Activated CD4-positive, alpha-beta T cell treated with anti-CD3 and anti-CD28 coated beads, Interleukin-2, amount 50 U/mL, for 16 hours (primary cell): ENCODE measurements around the gene INF2.

ENCODE experiments used
- DNase-seq: peaks from one replicate; pipeline ENCODE4 v3.0.0-alpha.2; 2020

INF2 gene

GRCh38 chr14:104691546-104692260, 2.3 kb downstream of the INF2 start:
- DNase-seq = no peak

DNA sequence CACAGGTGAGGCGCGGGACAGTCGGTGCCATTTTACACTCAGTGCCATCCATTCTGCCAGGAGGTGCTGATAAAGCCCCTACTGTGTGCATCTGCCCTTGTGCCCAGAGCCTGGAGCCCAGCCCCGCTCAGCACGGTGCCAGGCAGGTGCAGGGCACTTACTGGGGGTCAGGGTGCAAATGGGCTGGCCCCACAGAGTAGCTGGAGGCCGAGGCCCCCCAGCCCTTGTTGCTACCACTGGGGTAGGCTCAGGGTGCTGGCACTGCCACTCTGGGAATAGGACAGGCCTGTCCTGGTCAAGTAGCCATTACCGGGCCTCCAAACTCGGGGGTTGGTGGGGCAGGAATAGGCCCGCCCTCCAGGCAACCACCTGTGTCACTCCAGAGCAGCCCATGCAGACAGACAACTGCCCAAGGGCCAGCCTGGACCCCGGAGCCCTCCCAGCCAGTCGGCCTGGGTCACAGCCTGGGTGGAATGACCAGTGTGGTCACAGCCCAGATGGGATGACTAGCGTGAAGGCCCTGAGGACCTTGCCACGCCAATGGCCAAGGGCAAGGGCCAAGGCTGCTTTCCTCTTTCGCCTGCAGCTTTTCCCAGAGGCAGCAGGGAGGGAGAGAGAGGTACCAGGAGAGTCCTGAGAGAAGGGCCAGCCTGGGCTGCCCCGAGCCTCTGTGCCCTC, 3.0 kb downstream of the INF2 start:
- DNase-seq = no peak

- no peak for DNase-seq
These were observed 3.5 kb downstream of the INF2 start for GRCh38 chr14:104692939-104693315.

DNA sequence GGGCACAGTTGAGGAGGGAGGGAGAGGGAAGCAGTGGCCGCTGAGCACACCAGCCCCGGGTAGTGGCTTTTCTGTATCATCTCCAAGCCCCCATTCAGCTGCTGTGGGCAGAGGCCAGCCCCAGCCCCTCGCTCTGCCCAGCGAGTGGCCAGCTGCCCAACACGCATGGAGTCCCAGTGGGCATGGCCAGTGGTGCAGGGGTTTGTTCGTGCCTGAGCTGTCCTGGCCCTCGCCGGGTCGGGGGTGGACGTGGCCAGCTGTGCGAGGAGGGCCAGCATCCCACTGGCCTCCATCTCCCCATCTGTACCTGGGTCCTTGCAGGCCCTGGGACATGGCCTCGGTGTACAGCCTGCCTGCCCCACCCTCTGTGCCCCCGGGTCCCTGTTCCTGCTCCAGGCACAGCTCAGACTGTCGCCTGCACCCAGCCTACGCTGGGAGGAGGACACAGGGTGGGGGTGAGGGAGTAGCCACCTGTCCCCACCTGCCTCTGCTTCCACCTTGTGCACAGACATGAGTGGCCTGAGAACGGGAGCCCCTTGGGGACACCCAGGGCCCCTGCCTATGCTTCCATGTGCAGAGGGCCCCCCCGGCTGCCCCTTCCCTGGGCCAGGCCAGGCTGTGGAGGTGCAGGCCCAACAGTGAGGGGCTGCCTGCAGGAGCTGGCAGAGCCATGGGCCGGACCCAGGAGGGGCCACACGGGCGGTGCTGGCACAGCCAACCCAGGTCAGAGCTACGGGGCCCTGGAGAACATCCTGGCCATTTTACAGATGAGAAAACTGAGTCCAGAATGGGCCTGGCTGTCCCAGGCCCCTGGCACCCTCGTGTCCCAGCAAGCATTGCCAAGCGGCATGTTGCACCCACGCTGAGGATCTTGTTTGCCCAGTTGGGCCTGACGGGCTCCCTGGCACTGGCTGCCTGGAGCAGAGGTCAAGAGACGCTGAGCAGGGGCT, 4.3 kb downstream of the INF2 start:
- DNase-seq = no peak

DNA sequence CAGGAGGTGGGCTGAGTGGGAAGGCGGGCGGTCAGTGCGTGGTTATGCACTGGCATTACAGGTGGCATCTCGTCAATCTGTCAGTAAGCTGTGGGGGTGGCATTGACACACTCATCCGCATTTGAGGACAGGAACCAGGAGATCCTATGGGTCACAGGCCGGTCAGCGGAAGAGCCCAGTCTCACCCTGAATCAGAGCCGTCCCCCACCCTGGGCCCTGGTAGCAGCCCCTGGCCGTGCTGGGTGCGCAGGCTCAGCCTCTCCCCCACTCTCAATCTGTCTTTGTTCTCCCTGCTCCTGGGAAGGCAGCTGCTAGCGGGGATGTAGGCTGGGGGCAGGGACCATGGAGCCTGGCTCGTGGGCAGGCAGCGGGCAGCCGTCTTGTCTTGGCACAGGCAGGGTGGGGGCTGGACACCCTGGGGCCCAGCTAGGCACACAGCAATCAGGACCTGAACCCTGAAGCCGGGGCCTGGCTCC, 5.1 kb downstream of the INF2 start:
- no peak for DNase-seq

- DNase-seq = peak; percentile 64
These were observed 5.7 kb downstream of the INF2 start for GRCh38 chr14:104694991-104695659.

DNA sequence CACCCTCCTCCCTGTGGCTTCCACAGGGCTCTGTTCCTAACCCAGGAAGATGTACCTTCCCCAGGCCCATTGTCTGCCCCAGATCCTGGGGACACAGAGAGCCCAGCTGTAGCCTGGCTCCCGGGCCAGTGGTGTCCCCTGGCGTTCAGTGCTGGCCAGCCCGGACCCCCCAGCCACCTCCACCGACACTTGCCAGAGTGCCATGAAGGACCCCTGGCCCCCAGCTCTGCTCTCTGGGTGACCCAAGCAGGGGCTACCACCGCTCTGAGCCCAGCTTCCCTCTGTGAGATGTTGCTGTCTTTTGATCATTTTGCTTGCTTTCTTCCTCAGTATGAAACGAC, 6.2 kb downstream of the INF2 start:
- no peak for DNase-seq

GRCh38 chr14:104696671-104697316, 7.4 kb downstream of the INF2 start:
- DNase-seq = no peak

DNA sequence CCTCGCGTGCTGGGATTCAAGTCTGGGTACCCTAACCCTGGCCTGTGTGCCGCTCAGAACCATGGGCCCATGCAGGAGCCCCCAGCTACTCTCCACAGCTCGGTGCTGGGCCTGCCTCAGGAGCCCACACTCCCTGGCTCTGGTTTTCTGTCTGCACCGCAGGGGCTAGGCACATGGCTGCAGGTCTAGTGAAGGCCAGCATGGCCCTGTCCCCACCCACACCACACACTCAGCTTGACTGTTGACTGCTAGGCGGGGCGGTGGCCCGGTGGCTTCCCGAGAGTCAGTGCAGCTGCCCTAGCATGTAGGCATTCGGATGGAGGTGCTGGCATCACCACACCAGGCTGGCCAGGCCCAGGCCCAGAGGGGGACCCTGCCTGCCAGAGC, 7.9 kb downstream of the INF2 start:
- DNase-seq = no peak

GRCh38 chr14:104697892-104698583, 8.6 kb downstream of the INF2 start:
- no peak for DNase-seq

DNA sequence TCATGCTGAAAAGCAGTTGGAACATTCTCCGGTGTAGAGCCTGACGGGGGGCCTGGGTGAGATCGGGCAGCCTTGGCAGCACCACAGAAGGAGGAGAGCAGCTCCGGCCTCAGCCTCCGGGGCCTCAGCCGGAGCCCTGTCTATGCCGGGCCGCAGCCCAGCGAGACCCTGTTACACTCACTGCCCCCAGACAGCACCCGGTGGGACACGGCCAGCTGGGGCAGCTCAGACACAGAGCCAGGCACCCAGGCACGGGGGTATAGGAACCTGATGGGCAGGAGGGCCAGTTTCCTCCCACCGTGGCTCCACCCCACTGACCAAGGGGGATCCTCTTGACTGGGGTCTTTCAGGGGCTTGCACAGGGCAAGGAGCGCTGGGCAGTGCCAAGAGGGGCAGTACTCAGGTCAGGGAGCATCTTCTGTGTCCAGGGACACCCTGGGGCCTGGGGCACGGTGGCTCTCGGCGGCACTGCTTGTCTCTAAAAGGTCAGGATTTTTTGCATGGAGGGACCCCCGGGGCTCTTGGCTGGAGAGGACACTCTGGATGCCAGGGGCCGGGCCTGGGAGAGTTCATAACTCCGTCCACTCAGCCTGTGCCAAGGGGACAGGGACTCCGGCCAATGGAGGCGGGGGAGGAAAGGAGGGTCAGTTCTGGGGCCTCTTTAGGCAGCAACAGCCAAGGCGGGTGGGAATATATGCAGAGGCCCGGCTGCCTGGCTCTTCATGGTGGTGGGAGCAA, 9.4 kb downstream of the INF2 start:
- no peak for DNase-seq

DNA sequence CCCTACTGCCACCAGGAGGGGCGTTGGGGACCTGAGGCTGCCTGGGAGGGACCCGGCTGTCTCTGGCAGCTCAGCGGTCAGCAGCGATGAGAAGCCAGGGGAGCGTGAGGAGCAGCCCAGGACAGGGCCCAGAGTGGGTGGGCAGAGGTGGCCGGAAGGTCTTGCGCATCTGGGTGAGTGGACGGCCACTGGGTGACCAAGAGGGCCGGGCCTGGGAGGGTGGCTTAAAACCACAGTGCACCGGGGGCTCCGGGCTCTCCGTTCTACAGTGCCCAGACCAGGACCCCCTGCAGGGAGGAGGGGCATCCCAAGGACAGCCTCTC, 10.0 kb downstream of the INF2 start:
- no peak for DNase-seq

GRCh38 chr14:104700225-104700651, 10.8 kb downstream of the INF2 start:
- DNase-seq = no peak

DNA sequence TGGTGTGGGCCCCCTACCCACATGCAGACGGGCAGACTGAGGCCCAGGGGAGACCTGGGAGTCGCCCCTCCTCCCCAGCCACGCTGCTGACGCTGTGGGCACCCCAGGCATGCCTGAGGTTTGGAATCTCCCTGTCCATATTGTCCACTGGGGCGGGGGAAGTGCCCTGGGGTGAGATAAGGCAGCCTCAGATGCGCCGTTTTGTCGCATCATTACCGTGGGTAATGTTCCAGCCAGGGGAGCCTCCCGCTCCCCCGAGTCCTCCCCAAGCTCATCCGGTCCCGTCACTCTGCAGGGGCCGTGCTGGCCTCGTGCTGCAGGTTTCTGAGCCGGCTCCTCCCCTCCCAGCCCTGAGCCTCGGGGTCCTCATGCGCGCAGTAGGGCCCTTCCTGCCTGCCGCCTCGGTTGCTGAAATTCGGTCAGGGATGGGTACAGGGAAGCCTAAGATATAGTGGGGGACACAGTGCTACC, 11.4 kb downstream of the INF2 start:
- DNase-seq = no peak

GRCh38 chr14:104701383-104702076, 12.1 kb downstream of the INF2 start:
- DNase-seq = no peak

GRCh38 chr14:104702106-104702505, 12.7 kb downstream of the INF2 start:
- no peak for DNase-seq

GRCh38 chr14:104702673-104703072, 13.3 kb downstream of the INF2 start:
- DNase-seq = no peak

DNA sequence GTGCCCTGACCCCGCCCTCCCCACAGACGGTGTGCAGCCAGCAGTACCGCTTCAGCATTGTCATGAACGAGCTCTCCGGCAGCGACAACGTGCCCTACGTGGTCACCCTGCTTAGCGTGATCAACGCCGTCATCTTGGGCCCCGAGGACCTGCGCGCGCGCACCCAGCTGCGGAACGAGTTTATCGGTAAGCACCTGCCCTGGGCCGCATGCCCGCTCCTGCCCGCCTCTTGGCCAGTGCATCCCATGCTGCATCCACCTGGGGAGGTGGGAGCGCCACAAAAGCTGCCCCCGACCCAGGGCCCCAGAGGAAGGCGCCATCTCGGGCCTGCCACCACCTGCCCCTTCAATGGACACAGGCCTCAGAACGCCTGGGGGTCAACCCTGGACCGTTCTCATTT, 13.9 kb downstream of the INF2 start:
- no peak for DNase-seq

- DNase-seq = no peak
These were observed 14.8 kb downstream of the INF2 start for GRCh38 chr14:104704252-104704651.

DNA sequence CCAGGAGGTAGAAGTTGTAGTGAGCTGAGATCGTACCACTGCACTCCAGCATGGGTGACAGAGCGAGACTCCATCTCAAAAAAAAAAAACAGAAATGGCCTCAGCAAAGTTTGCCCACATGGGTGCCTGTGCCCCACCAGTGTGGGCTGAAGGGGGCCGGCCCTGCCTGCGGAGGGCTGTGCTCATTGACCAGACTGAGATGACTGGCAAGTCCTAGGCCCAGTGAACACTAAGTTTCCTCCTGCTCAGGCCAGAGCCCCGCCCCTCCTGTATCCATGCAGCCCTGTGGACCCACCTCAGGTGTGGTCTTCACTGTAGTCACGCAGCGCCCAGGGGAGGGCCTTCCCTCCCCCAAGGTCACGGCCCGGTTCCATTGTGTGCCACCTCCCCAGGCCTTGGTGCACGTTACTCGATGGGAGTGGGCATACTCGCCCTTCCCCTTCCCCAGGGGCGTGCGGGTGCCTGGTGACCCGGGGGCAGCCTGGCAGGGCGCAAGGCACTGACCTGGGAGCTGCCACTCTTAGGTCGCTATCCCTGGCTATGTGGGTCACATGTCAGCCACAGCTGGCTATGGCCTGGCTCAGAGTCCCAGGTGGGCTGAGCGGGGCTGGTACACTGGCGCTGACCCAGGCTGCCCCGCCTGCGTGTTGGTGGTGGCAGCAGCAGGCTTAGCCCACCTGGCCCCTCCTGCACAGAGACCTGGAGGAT, 16.1 kb downstream of the INF2 start:
- no peak for DNase-seq
